GM12878 (cell line): Measurements from ENCODE around the gene PNMA6F.
"Not testable (repeated sequence)": the region's sequence is repeated elsewhere in the genome, so short reads cannot be mapped to it uniquely, and the experiment has no call there.

Experiments
- EZH2 ChIP-seq: IDR thresholded peaks from 2 replicates; pipeline ENCODE4 v1.6.1; 2012; ENCODE audit warnings: low read depth, mild to moderate bottlenecking, control low read depth, inconsistent platforms, low read length, borderline replicate concordance; ENCODE audit not compliant: control insufficient read depth
- YY1 ChIP-seq: IDR thresholded peaks from 2 replicates; pipeline ENCODE4 v1.6.1; 2011; ENCODE audit warnings: low read depth, mild to moderate bottlenecking, low read length

DNA sequence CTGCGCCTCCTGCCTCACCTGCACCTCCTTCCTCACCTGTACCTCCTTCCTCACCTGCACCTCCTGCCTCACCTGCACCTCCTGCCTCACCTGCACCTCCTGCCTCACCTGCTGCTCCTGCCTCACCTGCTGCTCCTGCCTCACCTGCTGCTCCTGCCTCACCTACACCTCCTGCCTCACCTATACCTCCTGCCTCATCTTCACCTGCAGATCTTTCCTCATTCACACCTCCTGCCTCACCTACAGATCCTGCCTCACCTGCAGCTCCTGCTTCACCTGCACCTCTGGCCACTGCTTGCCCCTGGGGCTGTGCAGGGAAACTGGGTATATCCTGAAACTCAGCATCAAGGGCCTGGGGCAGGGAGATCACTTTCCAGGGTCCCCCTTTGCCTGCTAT is 1.5 kb downstream of the PNMA6F start:
- TF ChIP-seq YY1, EZH2: not testable (repeated sequence)
